ENCODE measurements around the gene NPPB. TPM values are rescaled to one million over a fixed set of nuclear protein-coding genes. Genes with fewer than 3 reads are reported as not detected.

NPPB gene
- total RNA-seq, 1 donor, result 4.7 TPM

GRCh38 chr1:11817192-11817591 lies 41.6 kb downstream of the NPPB start:
- H3K4me3 ChIP-seq (ENCODE audit: low read depth, low read length), result no peak overlapping the region
- DNase-seq (ENCODE audit: low read depth), result no peak
- TF ChIP-seq CTCF (IDR thresholded peaks at IDR 0.05; ENCODE audit: insufficient read depth, low read depth, low read length), result no peak

GRCh38 chr1:11813021-11813420 lies 45.7 kb downstream of the NPPB start:
- TF ChIP-seq CTCF (IDR thresholded peaks at IDR 0.05; ENCODE audit: insufficient read depth, low read depth, low read length), result no peak
- H3K4me3 ChIP-seq (ENCODE audit: low read depth, low read length), result no peak overlapping the region

More at GRCh38 chr1:11813021-11813420, 45.7 kb downstream of the NPPB start:
- DNase-seq (ENCODE audit: low read depth), result no peak

Small RNA genes lying within 50 kb of the gene (small RNA-seq; reads per million reads assigned to genes)
- not detected for gene RF02156
- not detected for gene RF02157
- gene RF02158, result not detected

Other genes starting within 250 kb of the NPPB start
- gene FBXO2, start 204.5 kb downstream of the NPPB start, total RNA-seq, result 1.9 and 4.3 TPM in 2 replicates
- gene FBXO44, start 204.1 kb downstream of the NPPB start, total RNA-seq, result 12.2 and 14.2 TPM in 2 replicates
- 8.4 and 8.6 TPM in 2 replicates for gene FBXO6, start 194.7 kb downstream of the NPPB start, total RNA-seq
- gene MAD2L2, start 177.8 kb downstream of the NPPB start, total RNA-seq, result 30.7 and 43.8 TPM in 2 replicates
- not detected in 2 replicates for gene DRAXIN, start 167.2 kb downstream of the NPPB start, total RNA-seq
- 38.9 and 41.9 TPM in 2 replicates for gene AGTRAP, start 122.8 kb downstream of the NPPB start, total RNA-seq
- under 0.01 TPM in 1 of 2 replicates, not detected in the other for gene C1orf167, start 96.8 kb downstream of the NPPB start, total RNA-seq
- 21.6 and 23.5 TPM in 2 replicates for gene MTHFR, start 53.0 kb downstream of the NPPB start, total RNA-seq
- gene CLCN6, start 52.8 kb downstream of the NPPB start, total RNA-seq, result 18.6 and 19.0 TPM in 2 replicates
- gene NPPA, start 11.2 kb downstream of the NPPB start, total RNA-seq, result 0.32 TPM in 1 of 2 replicates, not detected in the other
- gene KIAA2013, start 67.5 kb upstream of the NPPB start, total RNA-seq, result 57.9 and 69.9 TPM in 2 replicates
- gene PLOD1, start 75.8 kb upstream of the NPPB start, total RNA-seq, result 309 and 324 TPM in 2 replicates
- gene MFN2, start 121.5 kb upstream of the NPPB start, total RNA-seq, result 52.5 and 66.1 TPM in 2 replicates
- gene MIIP, start 160.6 kb upstream of the NPPB start, total RNA-seq, result 32.0 and 34.8 TPM in 2 replicates
- gene TNFRSF8, start 204.4 kb upstream of the NPPB start, total RNA-seq, result under 0.01 and 0.86 TPM in 2 replicates

Measured in fibroblast of villous mesenchyme (primary cell).